Mesothelial cell of epicardium (in vitro differentiated cells): Measurements from ENCODE around the gene SPATA7. TPM values are rescaled to one million over a fixed set of nuclear protein-coding genes. Genes with fewer than 3 reads are reported as not detected.

ENCODE experiments used
- DNase-seq, 2 experiments: peaks; one replicate each; pipeline ENCODE4 v3.0.0; 2021; ENCODE audit warnings: low spot score in 2 of 2; ENCODE audit not compliant: unreplicated experiment in 2 of 2
- H3K27ac Mint-ChIP-seq: 2 replicates; pipeline ENCODE4 v1.8.0; 2021; ENCODE audit warnings: mixed read lengths
- H3K27me3 Mint-ChIP-seq: 2 replicates; pipeline ENCODE4 v1.8.0; 2021; ENCODE audit warnings: low read depth, mixed read lengths
- H3K36me3 Mint-ChIP-seq: 2 replicates; pipeline ENCODE4 v1.8.0; 2021; ENCODE audit warnings: mixed read lengths
- H3K4me1 Mint-ChIP-seq: 2 replicates; pipeline ENCODE4 v1.8.0; 2021; ENCODE audit warnings: mixed read lengths
- H3K4me3 Mint-ChIP-seq: 2 replicates; pipeline ENCODE4 v1.8.0; 2021; ENCODE audit warnings: mild to moderate bottlenecking, moderate library complexity, mixed read lengths
- H3K9me3 Mint-ChIP-seq: 2 replicates; pipeline ENCODE4 v1.8.0; 2021; ENCODE audit warnings: mixed read lengths
- CTCF ChIP-seq: fragments of 200-600 bp; sonication (generic); IDR thresholded peaks from one replicate; pipeline ENCODE4 v1.5.0; 2021; ENCODE audit warnings: antibody characterized with exemption; ENCODE audit not compliant: unreplicated experiment
- total RNA-seq: library from RNA; stranded (reverse); gene quantifications from 3 replicates; pipeline ENCODE4 v1.2.1, GENCODE V29; 2021

The SPATA7 gene
- 17.7 to 19.1 TPM (median 17.9 TPM) in 3 replicates for total RNA-seq

GRCh38 chr14:88385212-88386101, at the start of gene SPATA7:
TSS of gene SPATA7 (plus strand) at chr14:88385657. CDS start at chr14:88385819, 162 bp downstream.
- Mint-ChIP-seq H3K9me3 (no peaks in the 10 kb centered on the region), H3K4me1 (peaks cover 18% of the 10 kb centered on the region), H3K4me3 (peak within 1 kb of the TSS; percentile 98), H3K36me3 (no peaks in the 10 kb centered on the region), H3K27ac (peak within 1 kb of the TSS; percentile 97), H3K27me3 (peaks cover 22% of the 10 kb centered on the region)
- DNase-seq = peak; percentile 86 to 93
- TF ChIP-seq CTCF = no peak

- DNase-seq = no peak
Measured at GRCh38 chr14:88340357-88340756, 45.1 kb upstream of the SPATA7 start.

GRCh38 chr14:88342980-88343379, 42.5 kb upstream of the SPATA7 start:
- H3K27me3 Mint-ChIP-seq = peaks cover 35% of the 10 kb centered on the region
- H3K4me1 Mint-ChIP-seq = no peaks in the 10 kb centered on the region
- no peak for DNase-seq
- H3K9me3 Mint-ChIP-seq = no peaks in the 10 kb centered on the region
- no peak for TF ChIP-seq CTCF
- H3K36me3 Mint-ChIP-seq = no peaks in the 10 kb centered on the region
- no peak overlapping the region for H3K4me3 Mint-ChIP-seq
- no peak overlapping the region for H3K27ac Mint-ChIP-seq

More at GRCh38 chr14:88340357-88340756, 45.1 kb upstream of the SPATA7 start:
- H3K27ac Mint-ChIP-seq = no peak overlapping the region
- peaks cover 29% of the 10 kb centered on the region for H3K27me3 Mint-ChIP-seq
- no peak for TF ChIP-seq CTCF
- H3K4me3 Mint-ChIP-seq = no peak overlapping the region
- H3K36me3 Mint-ChIP-seq = no peaks in the 10 kb centered on the region
- H3K9me3 Mint-ChIP-seq = no peaks in the 10 kb centered on the region
- no peaks in the 10 kb centered on the region for H3K4me1 Mint-ChIP-seq

- Mint-ChIP-seq H3K36me3 (no peaks in the 10 kb centered on the region), H3K27ac (no peak overlapping the region), H3K4me1 (no peaks in the 10 kb centered on the region), H3K27me3 (peaks cover 38% of the 10 kb centered on the region), H3K9me3 (no peaks in the 10 kb centered on the region), H3K4me3 (no peak overlapping the region)
- DNase-seq = no peak
- no peak for TF ChIP-seq CTCF
Measured at GRCh38 chr14:88346048-88346639, 39.3 kb upstream of the SPATA7 start.

GRCh38 chr14:88348546-88348945, 36.9 kb upstream of the SPATA7 start:
- Mint-ChIP-seq H3K4me1 (no peaks in the 10 kb centered on the region), H3K36me3 (no peaks in the 10 kb centered on the region), H3K9me3 (no peaks in the 10 kb centered on the region), H3K27me3 (peaks cover 38% of the 10 kb centered on the region), H3K4me3 (no peak overlapping the region), H3K27ac (no peak overlapping the region)
- no peak for DNase-seq
- no peak for TF ChIP-seq CTCF
